SU-DHL-6 (cell line): Measurements from ENCODE around the gene FAM83C.

Source experiments
- CTCF ChIP-seq: fragments of 200-600 bp; sonication (generic); IDR thresholded peaks from one replicate; pipeline ENCODE4 v1.5.1; 2017; ENCODE audit warnings: antibody characterized with exemption, mild to moderate bottlenecking, low read length, moderate library complexity; ENCODE audit not compliant: insufficient read depth, poor library complexity, severe bottlenecking
- EZH2phosphoT487 ChIP-seq: fragments of 200-600 bp; sonication (generic), shearing (Covaris generic); conservative IDR thresholded peaks from 2 replicates; pipeline ENCODE4 v1.6.1; 2018; ENCODE audit warnings: mild to moderate bottlenecking, antibody characterized with exemption, low read length, moderate library complexity, mixed read lengths

- TF ChIP-seq EZH2phosphoT487 (no peak), CTCF (no peak)
Observed at GRCh38 chr20:35286899-35287508, 5.2 kb downstream of the FAM83C start.
